Karpas-422 (cell line): ENCODE results near the gene EBP. TPM values are rescaled to one million over a fixed set of nuclear protein-coding genes. Genes with fewer than 3 reads are reported as not detected.
"Not testable (repeated sequence)": the region's sequence is repeated elsewhere in the genome, so short reads cannot be mapped to it uniquely, and the experiment has no call there.

Experiments
- DNase-seq: peaks from one replicate; pipeline ENCODE4 v3.0.0-alpha.2; 2015
- H2AFZ ChIP-seq: fragments of 200-600 bp; sonication (generic); 2 replicates; pipeline ENCODE4 v1.6.1; 2014; ENCODE audit warnings: antibody characterized with exemption, low read length, mixed read lengths
- H3K27ac ChIP-seq: fragments of 200-600 bp; sonication (generic); 2 replicates; pipeline ENCODE4 v1.5.1; 2014; ENCODE audit warnings: mild to moderate bottlenecking, low read length, moderate library complexity
- H3K27me3 ChIP-seq: fragments of 200-600 bp; sonication (generic); 2 replicates; pipeline ENCODE4 v1.6.1; 2014; ENCODE audit warnings: low read length, mixed read lengths
- H3K36me3 ChIP-seq: fragments of 200-600 bp; sonication (generic); 2 replicates; pipeline ENCODE4 v1.6.1; 2014; ENCODE audit warnings: low read length, mixed read lengths; ENCODE audit not compliant: insufficient read depth
- H3K4me1 ChIP-seq: fragments of 200-600 bp; sonication (generic); 2 replicates; pipeline ENCODE4 v1.6.1; 2014; ENCODE audit warnings: mild to moderate bottlenecking, low read length, mixed read lengths
- H3K4me2 ChIP-seq: fragments of 200-600 bp; sonication (generic); 2 replicates; pipeline ENCODE4 v1.6.1; 2014; ENCODE audit warnings: low read length, low read depth, mild to moderate bottlenecking; ENCODE audit not compliant: poor library complexity, severe bottlenecking
- H3K4me3 ChIP-seq: fragments of 200-600 bp; sonication (generic); 2 replicates; pipeline ENCODE4 v1.5.1; 2014; ENCODE audit warnings: mild to moderate bottlenecking, antibody characterized with exemption, low read length, mixed read lengths
- H3K79me2 ChIP-seq: fragments of 200-600 bp; sonication (generic); 2 replicates; pipeline ENCODE4 v1.6.1; 2014; ENCODE audit warnings: mild to moderate bottlenecking, low read length, mixed read lengths
- H3K9ac ChIP-seq: fragments of 200-600 bp; sonication (generic); 2 replicates; pipeline ENCODE4 v1.6.0; 2014; ENCODE audit warnings: low read length
- H3K9me2 ChIP-seq: fragments of 200-600 bp; sonication (generic), shearing (Covaris generic); replicated peaks from 2 replicates; pipeline ENCODE4 v1.6.0; 2014; ENCODE audit warnings: mild to moderate bottlenecking, low read length, moderate library complexity; ENCODE audit not compliant: insufficient read depth
- H3K9me3 ChIP-seq: fragments of 300-700, 200-600 bp; sonication (generic); 2 replicates; pipeline ENCODE4 v1.6.1; 2014; ENCODE audit warnings: low read length, mixed read lengths
- H4K20me1 ChIP-seq: fragments of 200-600 bp; sonication (generic); 2 replicates; pipeline ENCODE4 v1.6.1; 2014; ENCODE audit warnings: mild to moderate bottlenecking, antibody characterized with exemption, low read length, low read depth; ENCODE audit not compliant: insufficient read depth
- total RNA-seq: library from RNA; depleted of rRNA; stranded (reverse); fragments of >200 nt; shearing (Covaris generic); gene quantifications from 2 replicates; pipeline ENCODE4 v1.2.3, GENCODE V29; 2014; ENCODE audit warnings: low replicate concordance

The EBP gene
- total RNA-seq, 1 experiment from 2014 or later = 50.2 TPM

GRCh38 chrX:48519481-48519880, 2.1 kb upstream of the EBP start:
- H2AFZ ChIP-seq, H3K9ac ChIP-seq, H3K9me3 ChIP-seq, DNase-seq, H3K36me3 ChIP-seq, H3K4me3 ChIP-seq, H3K27ac ChIP-seq, H3K79me2 ChIP-seq, H3K9me2 ChIP-seq, H3K4me2 ChIP-seq, H4K20me1 ChIP-seq, H3K27me3 ChIP-seq: not testable (repeated sequence)
- H3K4me1 ChIP-seq = peaks cover 16% of the 10 kb centered on the region

- Histone ChIP-seq H3K4me2 (no peak overlapping the region), H3K79me2 (peaks cover 10% of the 10 kb centered on the region), H3K27ac (no peak overlapping the region), H3K4me3 (no peak overlapping the region), H3K36me3 (no peaks in the 10 kb centered on the region), H3K9me3 (no peaks in the 10 kb centered on the region), H3K9ac (no peak overlapping the region; the same call in 1 of the 2 replicates), H3K27me3 (no peaks in the 10 kb centered on the region), H4K20me1 (no peaks in the 10 kb centered on the region), H2AFZ (no peak overlapping the region), H3K9me2 (no peaks in the 10 kb centered on the region), H3K4me1 (peaks cover 16% of the 10 kb centered on the region)
- no peak for DNase-seq
Measured at GRCh38 chrX:48520455-48520854, 1.2 kb upstream of the EBP start.

GRCh38 chrX:48520976-48521352, 644 bp upstream of the EBP start:
- Histone ChIP-seq H3K9ac (peak overlapping the region; percentile 83), H3K9me2 (no peaks in the 10 kb centered on the region), H3K27ac (peak overlapping the region; percentile 24), H4K20me1 (no peaks in the 10 kb centered on the region), H3K79me2 (peaks cover 10% of the 10 kb centered on the region), H3K36me3 (no peaks in the 10 kb centered on the region), H3K4me3 (peak overlapping the region; percentile 88; the same call in 1 of the 2 replicates), H3K4me2 (peak overlapping the region; percentile 68), H3K9me3 (no peaks in the 10 kb centered on the region), H3K27me3 (no peaks in the 10 kb centered on the region), H2AFZ (peak overlapping the region; percentile 76), H3K4me1 (peaks cover 16% of the 10 kb centered on the region)
- DNase-seq = no peak

GRCh38 chrX:48522291-48522690, 683 bp downstream of the EBP start:
- H4K20me1 ChIP-seq = no peaks in the 10 kb centered on the region
- H3K9me3 ChIP-seq = no peaks in the 10 kb centered on the region
- peak overlapping the region; percentile 88 for H3K4me3 ChIP-seq
- DNase-seq = no peak
- peaks cover 16% of the 10 kb centered on the region for H3K4me1 ChIP-seq
- peak overlapping the region; percentile 78; the same call in 1 of the 2 replicates for H2AFZ ChIP-seq
- peak overlapping the region; percentile 30; the same call in 1 of the 2 replicates for H3K27ac ChIP-seq
- H3K36me3 ChIP-seq = no peaks in the 10 kb centered on the region
- H3K4me2 ChIP-seq = peak overlapping the region; percentile 68
- peaks cover 10% of the 10 kb centered on the region for H3K79me2 ChIP-seq
- H3K27me3 ChIP-seq = no peaks in the 10 kb centered on the region
- H3K9ac ChIP-seq = peak overlapping the region; percentile 83
- H3K9me2 ChIP-seq = no peaks in the 10 kb centered on the region

- no peak overlapping the region for H3K27ac ChIP-seq
- no peaks in the 10 kb centered on the region for H3K36me3 ChIP-seq
- no peak overlapping the region for H3K4me2 ChIP-seq
Measured at GRCh38 chrX:48523682-48524081, 2.1 kb downstream of the EBP start.

GRCh38 chrX:48525853-48526252, 4.2 kb downstream of the EBP start:
- H3K27me3 ChIP-seq, H3K9me2 ChIP-seq, H3K4me1 ChIP-seq, DNase-seq, H3K79me2 ChIP-seq, H3K36me3 ChIP-seq, H3K9ac ChIP-seq, H4K20me1 ChIP-seq, H3K27ac ChIP-seq, H3K9me3 ChIP-seq, H3K4me3 ChIP-seq, H3K4me2 ChIP-seq, H2AFZ ChIP-seq: not testable (repeated sequence)

More at GRCh38 chrX:48523682-48524081, 2.1 kb downstream of the EBP start:
- Histone ChIP-seq H3K4me1 (peaks cover 12% of the 10 kb centered on the region), H3K9me3 (no peaks in the 10 kb centered on the region), H3K4me3 (no peak overlapping the region), H3K27me3 (no peaks in the 10 kb centered on the region), H3K9me2 (no peaks in the 10 kb centered on the region), H4K20me1 (no peaks in the 10 kb centered on the region), H3K79me2 (peaks cover 10% of the 10 kb centered on the region), H2AFZ (no peak overlapping the region), H3K9ac (no peak overlapping the region)
- DNase-seq = no peak

- Histone ChIP-seq H3K4me1 (no peaks in the 10 kb centered on the region), H3K9ac (no peak overlapping the region), H3K4me3 (no peak overlapping the region), H3K27ac (no peak overlapping the region), H3K27me3 (no peaks in the 10 kb centered on the region), H3K36me3 (no peaks in the 10 kb centered on the region; the same call in 1 of the 2 replicates), H3K79me2 (no peaks in the 10 kb centered on the region), H3K9me2 (no peaks in the 10 kb centered on the region), H4K20me1 (no peaks in the 10 kb centered on the region), H3K4me2 (no peak overlapping the region), H2AFZ (no peak overlapping the region), H3K9me3 (no peaks in the 10 kb centered on the region)
- DNase-seq = no peak
Measured at GRCh38 chrX:48530736-48531135, 9.1 kb downstream of the EBP start.

GRCh38 chrX:48531358-48531959, 9.9 kb downstream of the EBP start:
- Histone ChIP-seq H3K4me3 (no peak overlapping the region), H3K79me2 (no peaks in the 10 kb centered on the region), H3K9ac (no peak overlapping the region), H3K9me2 (no peaks in the 10 kb centered on the region), H3K4me2 (no peak overlapping the region), H3K9me3 (no peaks in the 10 kb centered on the region), H2AFZ (no peak overlapping the region), H3K4me1 (no peaks in the 10 kb centered on the region), H3K36me3 (no peaks in the 10 kb centered on the region; the same call in 1 of the 2 replicates), H4K20me1 (no peaks in the 10 kb centered on the region), H3K27ac (no peak overlapping the region), H3K27me3 (no peaks in the 10 kb centered on the region)
- DNase-seq = no peak
